RPMI8226 (cell line): ENCODE data around the gene IFNL4.
"Not testable (repeated sequence)": the region's sequence is repeated elsewhere in the genome, so short reads cannot be mapped to it uniquely, and the experiment has no call there.

ENCODE experiments used
- DNase-seq: peaks from one replicate; pipeline ENCODE4 v3.0.0-alpha.2; 2015

The IFNL4 gene

DNA sequence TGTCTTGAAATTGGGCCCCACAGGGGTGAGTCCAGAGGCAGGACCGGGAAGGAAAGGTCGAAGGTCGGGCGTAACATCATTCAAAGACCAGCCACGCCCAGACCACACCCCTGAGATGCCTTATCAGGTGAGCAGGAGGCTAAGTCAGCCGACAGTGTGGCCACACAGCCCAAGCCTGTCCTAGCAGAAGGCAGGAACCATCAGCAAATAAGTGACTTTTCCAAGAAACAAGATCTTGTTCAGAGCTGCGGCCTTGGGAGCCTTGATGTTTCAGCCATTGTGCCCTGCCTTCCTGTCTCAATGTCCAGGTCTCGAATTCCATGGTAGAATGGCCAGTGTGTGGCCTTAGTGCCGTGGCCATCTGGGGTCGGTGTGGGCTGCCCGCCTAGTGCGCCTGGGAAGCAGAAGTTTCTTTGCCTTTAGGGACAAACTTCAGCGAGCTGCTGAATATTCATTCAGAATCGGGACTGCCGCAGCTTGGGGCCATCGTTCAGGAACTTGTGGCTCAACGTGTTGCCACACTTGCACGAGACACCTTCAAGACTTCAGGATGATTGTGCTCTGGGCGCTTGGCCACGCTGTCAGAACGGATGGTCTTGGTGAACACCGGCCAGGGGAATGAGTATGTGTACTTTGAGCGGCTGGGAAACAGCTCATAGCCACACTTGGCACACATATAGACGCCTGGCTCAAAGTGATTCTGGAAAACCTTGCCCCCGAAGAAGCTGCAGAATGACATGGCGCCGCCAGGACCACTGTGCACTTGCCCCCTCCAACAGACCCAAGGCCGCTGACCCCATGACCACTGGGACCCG, 6.1 kb upstream of the IFNL4 start:
- DNase-seq, result no peak

DNA sequence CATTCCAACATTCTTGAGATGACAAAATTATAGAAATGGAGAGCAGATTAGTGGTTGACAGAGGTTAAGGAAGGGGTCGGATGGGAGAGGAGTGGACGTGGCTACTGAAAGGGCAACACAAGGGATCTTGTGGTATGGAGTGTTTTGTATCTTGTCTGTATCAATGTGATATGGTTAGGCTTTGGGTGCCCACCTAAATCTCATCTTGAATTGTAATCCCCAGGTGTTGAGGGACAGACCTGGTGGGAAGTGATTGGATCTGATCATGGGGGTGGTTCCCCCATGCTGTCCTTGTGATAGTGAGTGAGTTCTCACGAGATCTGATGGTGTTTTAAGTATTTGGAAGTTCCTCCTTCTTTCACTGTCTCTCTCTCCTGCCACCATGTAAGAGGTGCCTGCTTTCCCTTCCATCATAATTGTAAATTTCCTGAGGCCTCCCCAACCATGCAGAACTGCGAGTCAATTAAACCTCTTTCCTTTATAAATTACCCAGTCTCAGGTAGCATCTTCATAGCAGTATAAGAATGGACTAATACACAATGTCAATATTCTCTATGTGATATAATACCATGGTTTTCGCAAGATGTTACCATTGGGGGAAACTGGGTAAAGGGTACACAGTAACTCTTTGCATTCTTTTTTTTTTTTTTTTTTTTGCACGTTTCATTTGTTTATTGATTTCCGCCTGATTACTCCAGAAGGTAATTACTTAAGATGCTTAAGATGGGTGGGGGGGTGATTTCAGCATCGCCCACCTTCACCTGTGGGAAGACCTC, 4.9 kb upstream of the IFNL4 start:
- DNase-seq, result no peak

DNA sequence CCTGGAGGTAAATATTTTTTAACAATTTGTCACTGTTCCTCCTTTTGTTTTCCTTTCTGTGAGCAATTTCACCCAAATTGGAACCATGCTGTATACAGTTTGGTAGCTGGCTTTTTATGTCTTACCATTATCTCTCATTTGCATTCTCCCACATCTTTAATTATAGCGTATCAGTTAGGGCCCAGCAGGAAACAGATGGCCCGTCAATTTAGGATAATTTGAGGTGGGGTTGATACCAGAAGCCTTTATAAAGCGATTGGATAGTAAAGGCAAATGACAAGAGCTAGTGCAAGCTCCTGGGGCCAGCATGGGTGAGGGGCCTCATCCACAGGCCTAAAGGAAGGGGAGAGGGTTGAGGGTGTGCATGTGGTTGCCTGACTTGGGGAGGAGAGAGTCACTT, 3.8 kb upstream of the IFNL4 start:
- DNase-seq, result no peak

DNA sequence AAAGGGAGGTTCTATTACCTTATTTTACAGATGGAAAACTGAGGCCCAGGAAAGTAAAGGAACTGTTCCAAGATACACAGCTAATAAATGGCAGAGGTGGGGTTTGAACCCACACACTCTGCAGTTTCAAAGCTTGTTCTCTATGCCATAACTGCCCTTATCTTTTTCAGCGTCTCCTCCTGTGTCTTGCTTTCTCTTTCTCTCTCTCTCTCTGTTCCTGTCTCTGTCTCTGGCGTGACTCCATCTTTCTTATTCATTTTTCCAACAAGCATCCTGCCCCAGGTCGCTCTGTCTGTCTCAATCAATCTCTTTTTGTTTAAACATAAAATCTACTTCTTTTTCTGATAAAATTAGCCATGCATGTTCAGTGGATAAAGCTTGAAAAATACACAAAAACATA, 3.2 kb upstream of the IFNL4 start:
- no peak for DNase-seq

DNA sequence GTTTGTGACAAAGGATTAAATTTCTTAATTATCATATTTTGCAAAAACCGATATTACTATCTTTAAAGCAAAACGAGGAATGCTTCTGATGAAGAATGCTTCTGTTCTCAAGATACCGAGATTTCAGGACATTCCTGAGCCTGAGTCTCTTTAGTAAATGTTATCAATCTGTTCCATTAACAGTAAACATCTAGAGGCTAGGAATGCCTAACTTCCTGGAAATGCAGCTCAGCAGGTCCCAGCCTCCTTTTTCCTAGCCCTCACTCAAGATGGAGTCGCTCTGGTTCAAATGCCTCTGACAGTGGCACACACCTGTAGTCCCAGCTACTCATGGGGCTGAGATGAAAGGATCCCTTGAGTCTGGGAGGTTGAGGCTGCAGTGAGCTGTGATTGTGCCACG, 2.4 kb upstream of the IFNL4 start:
- no peak for DNase-seq

DNA sequence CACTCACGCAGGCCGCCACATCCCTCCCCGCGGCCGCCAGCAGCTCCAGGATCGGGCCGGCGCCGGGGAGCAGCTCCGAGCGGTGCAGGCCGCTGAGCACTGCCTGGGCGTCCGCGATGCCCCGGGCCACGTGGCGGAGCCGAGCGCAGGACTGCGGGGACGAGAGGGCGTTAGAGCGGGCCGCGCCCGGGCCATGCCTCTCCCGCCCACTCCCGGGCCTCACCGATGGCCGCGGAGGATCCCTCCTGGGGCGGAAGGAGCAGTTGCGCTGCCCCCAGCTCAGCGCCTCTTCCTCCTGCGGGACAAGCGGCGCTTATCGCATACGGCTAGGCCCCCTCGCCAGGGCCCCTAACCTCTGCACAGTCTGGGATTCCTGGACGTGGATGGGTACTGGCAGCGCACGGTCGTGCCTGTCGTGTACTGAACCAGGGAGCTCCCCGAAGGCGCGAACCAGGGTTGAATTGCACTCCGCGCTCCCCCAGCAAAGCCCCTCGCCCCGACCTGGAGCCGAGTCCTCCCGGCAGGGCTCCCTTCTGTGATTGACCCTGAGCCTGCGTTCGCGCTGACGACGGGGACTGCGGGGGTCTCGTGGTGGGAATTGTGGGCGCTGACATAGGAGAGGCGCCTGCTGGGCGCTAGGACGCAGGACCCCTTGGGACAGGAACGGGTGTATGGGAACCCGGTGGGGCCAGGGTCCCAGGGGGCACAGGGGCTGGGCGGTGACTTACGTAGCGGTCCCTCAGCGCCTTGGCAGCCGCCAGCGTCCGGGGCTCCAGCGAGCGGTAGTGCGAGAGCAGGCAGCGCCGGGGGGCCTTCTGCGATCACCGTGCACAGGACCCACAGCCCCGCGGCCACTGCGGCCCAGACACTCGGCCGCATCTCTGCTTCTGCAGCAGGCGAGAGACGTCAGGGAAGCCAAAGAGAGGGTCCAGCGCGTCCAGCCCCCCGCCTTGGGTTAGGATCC, 673 bp downstream of the IFNL4 start:
- DNase-seq, result no peak

DNA sequence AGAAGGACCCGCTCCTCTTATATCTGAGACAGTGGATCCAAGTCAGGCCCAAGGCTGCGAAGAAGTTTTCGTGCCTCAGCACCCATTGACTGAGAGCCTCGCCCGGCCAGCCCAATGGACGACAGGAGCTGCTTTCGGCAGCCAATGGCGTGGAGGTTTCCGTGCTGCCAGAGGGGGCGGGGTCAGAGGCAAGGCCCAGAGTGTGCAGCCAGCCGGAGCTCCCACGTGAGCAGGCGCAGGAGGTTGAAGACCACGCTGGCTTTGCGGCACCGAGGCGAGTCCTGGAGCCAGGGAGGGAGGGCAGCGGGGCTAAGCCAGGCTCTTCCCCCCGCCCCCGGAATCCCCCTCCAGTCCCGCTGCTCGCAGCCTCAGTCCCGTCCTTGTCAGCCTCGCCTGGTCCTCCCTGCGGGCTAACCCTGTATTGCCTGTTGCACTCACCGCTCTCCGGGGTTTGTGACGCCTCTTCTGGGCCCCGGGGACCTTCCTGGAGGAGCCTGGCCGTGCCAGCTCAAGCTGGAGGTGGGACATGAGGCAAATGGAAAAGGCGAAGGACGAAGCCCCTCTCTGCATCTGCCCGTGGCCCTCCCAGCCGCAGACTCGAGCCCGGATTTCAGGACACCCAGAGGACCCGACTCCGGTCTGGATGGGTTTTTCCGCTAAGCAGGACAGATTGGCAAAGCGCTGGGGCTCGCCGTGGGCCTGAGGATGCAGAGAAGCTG, 1.5 kb downstream of the IFNL4 start:
- peak; percentile 10 for DNase-seq

DNA sequence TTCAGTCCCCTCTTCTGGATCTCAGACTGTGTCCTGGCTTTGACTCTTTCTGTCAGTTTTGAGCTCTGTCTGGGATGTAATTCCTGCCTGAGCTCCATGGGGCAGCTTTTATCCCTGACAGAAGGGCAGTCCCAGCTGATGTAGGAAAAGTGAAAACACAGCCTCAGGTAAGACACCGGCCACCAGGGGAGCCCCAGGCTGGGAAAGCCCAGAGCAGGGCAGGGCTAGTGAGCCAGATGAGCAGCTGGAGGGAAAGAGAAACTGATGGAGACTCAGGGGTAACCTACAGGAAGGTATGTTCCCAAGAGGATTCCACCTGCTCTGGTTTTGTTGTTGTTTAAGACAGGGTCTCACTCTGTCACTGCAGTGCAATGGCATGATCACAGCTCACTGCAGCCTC, 3.5 kb downstream of the IFNL4 start:
- not testable (repeated sequence) for DNase-seq

DNA sequence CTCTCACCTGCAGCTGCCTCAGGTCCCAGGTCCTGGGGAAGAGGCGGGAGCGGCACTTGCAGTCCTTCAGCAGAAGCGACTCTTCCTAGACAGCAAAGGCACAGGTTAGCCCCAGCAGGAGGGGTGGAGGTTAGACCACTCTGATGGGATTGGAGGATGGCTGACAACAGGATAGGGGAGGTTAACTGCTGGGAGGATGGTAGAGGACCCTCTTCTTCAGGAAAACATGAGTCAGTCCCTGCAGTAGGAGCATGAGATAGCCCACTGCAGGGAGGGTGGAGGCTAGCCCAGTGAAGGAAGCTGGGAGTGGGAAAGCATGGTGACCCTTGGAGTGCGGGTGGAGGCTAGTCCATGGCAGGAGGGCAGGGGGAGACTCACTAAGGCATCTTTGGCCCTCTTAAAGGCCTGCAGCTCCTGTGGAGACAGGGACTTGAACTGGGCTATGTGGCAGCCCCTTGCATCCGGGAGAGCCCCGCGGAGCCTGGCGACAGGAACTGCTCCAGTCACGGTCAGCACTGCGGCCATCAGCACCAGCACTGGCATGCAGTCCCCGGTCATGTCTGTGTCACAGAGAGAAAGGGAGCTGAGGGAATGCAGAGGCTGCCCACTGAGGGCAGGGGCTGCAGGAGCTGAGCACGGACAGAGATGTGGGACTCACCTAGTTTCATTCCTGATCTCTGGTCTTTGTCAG, 4.1 kb downstream of the IFNL4 start, which contains the start of gene IFNL3:
TSS of gene IFNL3 (minus strand) at position 597 of the 691 bp plus-strand sequence. CDS start at position 558, 39 bp downstream.
- DNase-seq, result not testable (repeated sequence)

DNA sequence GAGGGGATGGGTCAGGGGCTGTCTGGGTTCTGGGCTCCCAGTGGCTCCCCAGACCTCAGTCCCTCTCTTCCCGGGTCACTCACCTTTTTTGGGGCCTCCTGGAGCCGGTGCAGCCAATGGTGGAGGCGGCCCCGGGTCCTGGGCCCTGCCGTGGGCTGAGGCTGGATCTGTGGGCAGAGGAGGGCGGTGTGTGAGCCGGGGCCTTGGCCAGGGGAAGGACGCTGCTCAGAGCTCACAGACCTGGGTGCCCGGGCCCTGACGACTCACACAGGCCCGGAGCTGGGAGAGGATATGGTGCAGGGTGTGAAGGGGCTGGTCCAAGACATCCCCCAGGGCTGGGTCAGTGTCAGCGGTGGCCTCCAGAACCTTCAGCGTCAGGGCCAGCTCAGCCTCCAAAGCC, 4.9 kb downstream of the IFNL4 start:
- not testable (repeated sequence) for DNase-seq

DNA sequence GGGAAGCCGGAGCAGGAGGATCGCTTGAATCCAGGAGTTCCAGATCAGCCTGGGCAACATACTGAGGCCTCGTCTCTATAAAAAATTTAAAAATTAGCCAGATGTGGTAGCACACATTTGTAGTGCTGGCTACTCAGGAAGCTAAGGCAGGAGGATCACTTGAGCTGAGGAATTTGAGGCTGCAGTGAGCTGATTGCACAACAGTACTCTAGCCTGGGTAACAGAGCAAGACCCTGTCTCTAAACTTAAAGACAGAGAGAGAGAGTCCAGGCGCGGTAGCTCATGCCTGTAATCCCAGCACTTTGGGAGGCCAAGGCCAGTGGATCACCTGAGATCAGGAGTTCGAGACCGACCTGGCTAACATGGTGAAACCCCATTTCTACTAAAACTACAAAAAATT, 8.2 kb downstream of the IFNL4 start:
- no peak for DNase-seq

DNA sequence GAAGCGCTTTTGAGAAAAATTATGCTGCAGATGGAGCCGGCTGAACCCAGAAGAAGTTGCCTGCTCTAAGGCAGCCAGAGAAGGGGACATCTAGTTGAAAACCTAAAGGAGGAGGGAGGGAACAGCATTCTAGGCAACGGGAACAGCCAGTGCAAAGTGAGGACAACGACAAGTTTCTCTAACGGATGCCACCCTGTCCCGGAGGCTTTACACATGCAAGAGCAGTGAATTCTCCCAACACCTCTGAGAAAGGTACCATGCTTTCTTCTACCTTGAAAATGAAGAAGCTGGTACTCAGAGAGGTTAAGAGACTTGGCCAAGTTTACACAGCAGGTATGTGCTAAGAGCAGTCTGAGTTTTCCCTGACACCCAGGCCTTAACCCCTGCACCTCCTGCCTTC, 9.7 kb downstream of the IFNL4 start:
- DNase-seq, result no peak

DNA sequence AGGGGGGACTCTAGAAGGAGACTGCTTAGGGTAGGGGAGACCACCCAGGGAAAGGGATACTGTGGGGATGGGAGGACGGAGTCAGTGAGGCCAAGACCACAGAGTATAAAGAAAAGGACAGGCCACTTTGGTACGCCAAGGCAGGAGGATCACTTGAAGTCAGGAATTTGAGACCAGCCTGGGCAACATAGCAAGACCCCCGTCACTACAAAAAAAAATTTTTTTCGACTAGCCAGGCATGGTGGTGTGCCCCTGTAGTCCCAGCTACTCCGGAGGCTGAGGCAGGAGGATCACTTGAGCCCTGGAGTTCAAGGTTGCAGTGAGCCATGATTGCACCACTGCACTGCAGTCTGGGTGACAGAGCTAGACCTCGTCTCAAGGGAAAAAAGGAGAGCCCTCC, 10.4 kb downstream of the IFNL4 start:
- no peak for DNase-seq

DNA sequence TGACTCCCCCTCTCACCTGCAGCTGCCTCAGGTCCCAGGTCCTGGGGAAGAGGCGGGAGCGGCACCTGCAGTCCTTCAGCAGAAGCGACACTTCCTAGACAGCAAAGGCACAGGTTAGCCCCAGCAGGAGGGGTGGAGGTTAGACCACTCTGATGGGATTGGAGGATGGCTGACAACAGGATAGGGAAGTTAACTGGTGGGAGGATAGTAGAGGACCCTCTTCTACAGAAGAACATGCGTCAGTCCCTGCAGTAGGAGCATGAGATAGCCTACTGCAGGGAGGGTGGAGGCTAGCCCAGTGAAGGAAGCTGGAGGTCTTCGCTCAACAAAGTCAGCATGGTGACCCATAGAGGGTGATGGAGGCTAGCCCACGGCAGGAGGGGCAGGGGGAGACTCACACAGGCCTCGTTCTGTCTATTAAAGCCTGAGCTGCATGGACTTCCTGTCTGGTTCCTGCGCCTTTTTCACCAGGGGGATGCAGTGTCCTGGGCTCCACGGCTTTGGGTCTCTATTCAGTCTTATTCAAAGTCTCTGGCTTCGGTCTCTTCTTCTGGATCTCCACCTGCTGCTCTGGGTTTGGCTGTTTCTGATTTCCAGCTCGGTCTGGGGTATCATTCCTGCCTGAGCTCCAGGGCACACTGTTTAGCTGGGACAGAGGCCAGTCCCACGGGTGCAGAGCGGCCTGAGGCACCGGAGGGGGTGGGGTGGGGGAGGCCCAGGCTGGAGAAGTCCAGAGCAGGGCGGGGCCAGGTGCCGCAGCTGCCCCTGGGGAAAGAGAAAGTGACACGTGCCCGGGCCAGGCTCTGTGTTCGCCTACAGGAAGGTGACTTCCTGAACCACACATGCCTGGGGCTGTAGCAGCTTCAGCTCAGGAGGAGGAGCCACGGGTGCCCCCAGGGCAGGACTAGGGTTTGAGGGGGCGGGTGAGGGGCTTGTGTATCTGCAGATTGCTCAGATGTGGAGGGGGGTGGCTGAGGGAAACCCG, 11.2 kb downstream of the IFNL4 start:
- peak; percentile 82 for DNase-seq

DNA sequence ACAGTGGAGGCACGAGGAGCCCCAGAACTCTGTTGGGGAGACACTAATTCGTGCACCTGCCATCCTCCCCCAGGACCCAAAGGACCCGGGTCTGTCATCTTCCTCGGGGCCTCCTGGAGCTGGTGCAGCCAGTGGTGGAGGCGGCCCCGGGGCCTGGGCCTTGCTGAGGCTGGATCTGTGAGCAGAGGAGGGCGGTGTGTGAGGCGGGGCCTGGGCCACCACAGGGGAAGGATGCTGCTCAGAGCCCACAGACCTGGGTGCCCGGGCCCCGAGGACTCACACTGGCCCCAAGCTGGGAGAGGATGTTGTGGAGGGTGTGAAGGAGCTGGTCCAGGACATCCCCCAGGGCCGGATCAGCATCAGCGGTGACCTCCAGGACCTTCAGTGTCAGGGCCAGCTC, 12.1 kb downstream of the IFNL4 start:
- no peak for DNase-seq

DNA sequence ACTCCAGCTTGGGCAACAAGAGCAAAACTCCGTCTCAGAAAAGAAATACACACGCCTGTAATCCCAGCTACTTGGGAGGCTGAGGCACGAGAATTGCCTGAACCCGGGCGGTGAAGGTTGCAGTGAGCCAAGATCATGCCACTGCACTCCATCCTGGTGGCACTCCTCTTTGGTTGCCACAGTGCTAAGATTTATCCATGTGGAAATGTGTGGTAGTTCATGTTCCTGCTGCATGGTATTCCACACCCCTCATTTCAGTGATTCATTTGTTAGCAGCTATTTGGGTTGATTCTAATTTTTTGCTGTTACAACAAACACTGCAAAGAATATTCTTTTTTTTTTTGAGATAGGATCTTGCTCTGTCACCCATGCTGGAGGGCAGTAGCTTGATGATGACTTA, 15.9 kb downstream of the IFNL4 start:
- DNase-seq, result no peak

DNA sequence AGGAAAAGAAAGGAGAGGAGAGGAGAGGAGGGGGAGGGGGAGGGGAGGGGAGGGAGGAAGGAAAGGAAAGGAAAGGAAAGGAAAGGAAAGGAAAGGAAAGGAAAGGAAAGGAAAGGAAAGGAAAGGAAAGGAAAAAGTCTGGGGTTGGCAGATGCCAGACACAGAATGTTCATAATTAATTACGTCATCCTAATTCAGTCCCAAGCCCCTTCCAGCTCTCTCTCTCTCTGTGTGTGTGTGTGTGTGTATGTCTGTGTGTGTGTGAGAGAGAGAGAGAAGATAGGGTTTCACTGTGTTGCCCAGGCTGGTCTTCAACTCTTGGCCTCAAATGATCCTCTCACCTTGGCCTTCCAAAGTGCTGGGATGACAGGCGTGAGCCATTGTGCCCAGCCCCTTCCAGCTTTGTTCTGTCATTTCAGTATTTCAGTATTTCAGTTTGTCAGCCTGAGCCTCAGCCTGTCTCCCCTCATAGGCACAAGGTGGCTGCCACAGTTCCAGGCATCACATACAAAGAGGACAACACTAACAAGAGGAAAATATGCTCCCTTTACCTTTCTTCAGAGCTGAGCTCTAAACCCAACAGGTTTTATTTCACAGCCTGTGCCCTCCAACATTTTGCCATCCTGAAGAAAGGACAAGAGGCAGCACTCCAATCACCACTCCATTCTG, 18.4 kb downstream of the IFNL4 start:
- DNase-seq, result no peak

DNA sequence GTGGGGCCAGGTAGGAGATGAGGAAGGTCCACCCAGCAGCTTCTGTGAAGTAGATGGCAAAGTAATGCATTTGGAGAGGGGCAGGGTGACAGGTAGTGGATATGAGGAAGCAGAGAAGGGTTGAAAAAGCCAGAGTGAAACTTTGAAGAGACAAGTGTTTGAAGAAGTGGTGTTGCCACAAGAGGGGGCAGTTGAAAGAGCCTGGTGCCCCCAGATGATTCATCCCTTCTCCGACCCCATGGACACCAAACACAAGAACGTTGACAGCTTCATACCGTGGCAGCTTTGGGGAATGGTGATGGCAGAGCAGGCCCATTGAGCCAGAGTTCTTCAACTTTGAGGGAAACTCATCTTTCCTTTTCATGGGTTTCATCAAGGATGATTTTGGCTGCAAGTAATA, 23.7 kb downstream of the IFNL4 start:
- no peak for DNase-seq

DNA sequence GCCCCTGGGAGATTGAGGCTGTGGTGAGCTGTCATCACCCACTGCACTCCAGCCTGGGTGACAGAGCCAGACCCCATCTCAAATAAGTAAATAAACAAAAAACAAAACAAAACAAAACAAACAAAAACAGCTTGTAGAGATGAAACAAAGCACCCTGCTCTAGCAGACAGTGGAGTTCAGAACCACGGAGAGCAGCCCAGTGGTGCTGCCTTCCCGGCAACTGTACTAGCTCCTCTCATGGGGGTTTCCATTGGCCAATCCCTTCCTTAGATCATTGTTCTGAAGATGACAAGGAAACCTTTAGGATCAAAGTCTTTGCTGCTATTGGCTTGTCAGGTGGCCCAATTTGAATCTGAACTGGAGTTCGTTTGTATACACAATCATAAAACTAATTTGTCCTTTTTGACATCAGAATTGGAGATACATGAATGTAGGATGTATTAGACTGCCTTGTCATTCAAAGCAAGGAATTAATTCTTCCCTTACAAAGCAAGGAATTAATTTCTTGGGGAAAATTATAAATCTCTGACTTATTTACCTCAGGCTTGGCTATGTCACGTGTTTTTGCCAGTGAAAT, 24.9 kb downstream of the IFNL4 start:
- no peak for DNase-seq
